ENCODE results near the gene DTNA.

The DTNA gene

GRCh38 chr18:34773961-34774766 lies 64.1 kb downstream of the DTNA start:
- no peak for DNase-seq

- DNase-seq: no peak
Measured at GRCh38 chr18:34775461-34775860, 65.4 kb downstream of the DTNA start.

GRCh38 chr18:34779112-34779511 lies 69.0 kb downstream of the DTNA start:
- DNase-seq: no peak

- DNase-seq: no peak
Measured at GRCh38 chr18:34780856-34781255, 70.8 kb downstream of the DTNA start.

GRCh38 chr18:34783501-34783900 lies 73.4 kb downstream of the DTNA start:
- no peak for DNase-seq

DNA sequence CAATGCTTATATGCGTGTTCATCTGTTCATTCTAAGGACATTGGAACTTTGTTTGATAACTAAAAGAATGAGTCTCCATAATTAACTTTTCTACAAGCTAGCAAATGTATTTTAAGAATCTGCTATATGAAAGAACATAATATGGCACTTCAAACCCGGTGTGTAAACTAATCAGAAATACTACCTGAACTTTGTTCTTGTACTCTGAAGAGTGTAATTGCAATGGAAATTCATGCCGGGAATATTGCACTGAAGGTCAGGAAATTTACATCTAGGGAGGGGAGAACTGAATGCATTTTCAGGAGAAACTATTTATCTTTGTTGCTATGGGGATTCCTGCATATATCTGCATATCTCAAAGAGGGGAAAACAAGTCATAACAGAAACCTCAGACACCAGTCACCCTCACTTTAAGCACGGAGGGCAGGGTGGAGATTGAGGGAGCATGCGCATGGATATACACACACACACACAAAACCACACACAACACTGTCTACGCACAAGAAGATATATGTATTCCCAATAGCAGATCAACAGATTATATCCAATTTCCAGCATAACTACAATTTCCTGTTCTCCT lies 76.2 kb downstream of the DTNA start:
- no peak for DNase-seq

DNA sequence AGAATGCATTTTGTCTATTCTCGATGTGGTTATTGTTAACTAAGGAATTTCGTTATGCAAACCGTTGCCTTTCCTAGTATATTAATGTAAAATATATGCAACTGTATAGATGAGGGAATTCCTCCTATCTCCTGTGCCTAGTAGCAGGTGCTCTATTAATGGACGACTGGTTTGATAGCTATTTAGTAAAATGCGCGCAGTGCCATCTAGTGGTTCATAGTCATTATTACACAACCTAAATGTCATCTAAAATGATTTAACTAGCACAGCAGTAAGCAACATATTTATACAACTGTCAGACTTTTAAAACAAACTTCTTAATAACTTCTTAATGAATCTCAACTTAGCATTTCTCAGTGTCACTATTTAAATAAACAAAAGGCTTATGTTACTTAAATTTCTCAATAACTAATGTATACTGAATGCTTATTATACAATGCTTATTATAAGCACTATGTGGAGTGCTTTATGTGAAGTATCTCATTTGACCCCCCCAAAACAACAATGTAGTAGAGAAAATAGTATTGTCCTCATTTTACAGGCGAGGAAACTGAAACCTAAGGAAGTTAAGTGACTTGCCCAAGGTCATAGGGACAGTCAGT lies 77.9 kb downstream of the DTNA start:
- DNase-seq: no peak

GRCh38 chr18:34789768-34790344 lies 79.8 kb downstream of the DTNA start:
- no peak for DNase-seq

- no peak for DNase-seq
Measured at GRCh38 chr18:34794348-34794747, 84.2 kb downstream of the DTNA start.

DNA sequence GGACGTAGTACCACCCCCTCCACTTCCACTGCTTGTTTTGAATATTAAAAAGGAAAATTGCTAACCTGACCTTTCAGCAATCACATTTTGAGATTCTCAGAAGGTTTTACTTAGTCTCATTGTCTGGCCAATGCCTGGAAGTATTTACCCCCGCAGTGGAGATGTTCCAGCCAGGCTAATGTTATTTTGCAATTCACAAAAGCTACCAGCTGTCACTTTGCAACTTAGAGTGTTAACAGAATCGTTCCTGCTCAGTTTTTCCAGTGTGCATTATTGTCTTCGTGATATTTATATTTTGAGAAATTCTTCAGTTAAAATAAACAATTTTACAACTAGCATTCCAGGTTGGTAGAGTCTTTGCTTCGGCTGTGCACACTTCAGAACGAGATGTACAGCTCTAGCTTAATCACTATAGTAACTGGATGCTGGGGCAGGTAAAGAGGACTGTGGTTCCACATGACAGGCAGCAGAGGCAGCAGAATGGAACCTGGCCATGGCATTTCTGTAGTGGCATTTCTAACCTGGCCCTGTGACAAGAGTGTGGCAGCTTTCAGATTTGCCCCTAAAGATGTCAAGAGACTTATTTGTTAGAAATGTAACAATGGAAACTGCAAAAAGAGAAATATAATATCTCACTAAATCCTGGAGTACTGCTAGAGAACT lies 85.1 kb downstream of the DTNA start:
- no peak for DNase-seq

DNA sequence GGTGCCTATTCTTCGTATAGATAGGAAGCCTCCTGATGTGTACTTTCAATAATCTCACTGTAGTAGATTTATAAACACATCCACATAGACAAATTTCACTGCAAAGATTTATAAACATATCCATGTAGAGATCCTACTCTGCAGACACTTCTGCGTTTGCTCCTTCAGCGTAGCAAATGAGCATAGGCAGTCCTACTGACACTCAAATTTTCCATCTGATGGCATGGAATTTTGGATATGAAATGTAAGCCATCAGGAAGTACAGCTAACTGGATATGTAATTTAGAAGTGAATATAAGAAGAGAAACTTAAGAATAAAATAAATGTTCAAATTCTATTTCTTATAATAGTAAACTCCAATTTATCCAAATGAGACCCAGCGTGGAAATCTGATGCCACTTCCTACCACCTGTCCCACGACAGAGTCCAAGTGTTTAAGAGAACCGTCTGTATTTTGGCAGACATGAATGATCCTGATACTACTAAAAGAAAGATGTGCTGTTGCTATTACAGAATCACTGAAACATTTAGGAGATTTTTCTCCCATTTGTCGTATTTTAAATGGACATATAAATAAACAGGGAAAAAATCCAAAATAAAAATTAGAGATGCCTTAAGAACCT lies 86.0 kb downstream of the DTNA start:
- no peak for DNase-seq

- no peak for DNase-seq
Measured at GRCh38 chr18:34799291-34799690, 89.2 kb downstream of the DTNA start.

DNA sequence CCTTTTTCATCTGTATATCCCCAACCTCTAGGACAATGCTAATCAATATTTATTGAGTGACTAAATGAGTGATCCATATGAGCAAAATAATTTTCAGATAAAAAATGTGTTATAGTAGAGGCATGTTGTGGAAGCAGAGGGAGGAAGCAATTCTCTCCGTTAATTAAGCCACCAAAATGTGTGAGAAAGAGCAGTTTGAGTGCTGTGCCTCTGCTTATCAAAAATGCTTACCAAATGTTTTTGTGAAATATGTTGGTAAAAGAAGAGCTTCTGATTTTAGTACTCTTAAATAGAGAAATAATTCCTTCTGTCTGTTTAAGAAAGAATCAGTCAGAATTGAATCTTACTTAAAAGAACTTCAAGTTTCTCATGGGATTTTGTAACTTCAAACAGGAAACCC lies 90.3 kb downstream of the DTNA start:
- no peak for DNase-seq

DNA sequence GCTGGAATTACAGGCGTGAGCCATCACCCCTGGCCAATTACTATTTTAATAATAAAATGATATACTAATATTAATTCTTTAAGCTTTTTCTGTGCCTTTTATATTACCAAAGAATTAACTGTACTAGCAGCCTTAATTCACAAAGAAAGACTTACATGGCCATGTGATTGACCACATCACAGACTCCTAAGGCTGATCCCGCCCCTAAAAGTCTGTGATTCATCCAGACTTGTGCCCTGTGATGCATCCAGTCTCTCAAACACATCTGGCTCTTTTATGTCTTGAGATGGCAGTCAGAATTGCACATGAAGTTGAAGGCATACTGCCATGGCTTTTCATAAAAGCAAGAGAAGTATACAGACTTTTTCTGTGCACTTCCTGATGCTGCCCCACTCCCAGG lies 91.7 kb downstream of the DTNA start:
- no peak for DNase-seq

- DNase-seq: no peak
Measured at GRCh38 chr18:34802959-34803358, 92.9 kb downstream of the DTNA start.

- DNase-seq: no peak
Measured at GRCh38 chr18:34803877-34804400, 93.8 kb downstream of the DTNA start.

- no peak for DNase-seq
Measured at GRCh38 chr18:34805103-34805877, 95.2 kb downstream of the DTNA start.

DNA sequence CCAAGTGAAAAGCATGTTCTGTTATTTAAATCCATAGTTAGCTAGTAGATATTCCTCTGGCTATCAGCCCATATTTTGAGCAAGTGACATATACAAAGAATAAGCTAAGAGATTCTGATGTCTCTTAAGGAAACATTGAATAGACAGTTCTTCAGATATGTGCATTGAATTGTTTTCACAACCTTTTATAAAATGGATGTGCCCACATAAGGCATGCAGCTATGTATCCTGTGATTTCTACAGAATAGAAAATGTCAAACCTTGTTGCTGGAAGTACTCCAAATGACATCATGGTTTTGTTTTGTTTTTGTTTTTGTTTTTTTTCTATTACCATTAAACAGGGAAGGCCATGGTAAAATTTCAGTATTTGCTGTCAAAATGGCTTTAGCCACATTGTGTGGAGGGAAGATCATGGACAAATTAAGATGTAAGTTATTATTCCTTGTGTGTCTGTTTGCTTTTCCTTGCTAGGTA lies 95.8 kb downstream of the DTNA start:
- no peak for DNase-seq

DNA sequence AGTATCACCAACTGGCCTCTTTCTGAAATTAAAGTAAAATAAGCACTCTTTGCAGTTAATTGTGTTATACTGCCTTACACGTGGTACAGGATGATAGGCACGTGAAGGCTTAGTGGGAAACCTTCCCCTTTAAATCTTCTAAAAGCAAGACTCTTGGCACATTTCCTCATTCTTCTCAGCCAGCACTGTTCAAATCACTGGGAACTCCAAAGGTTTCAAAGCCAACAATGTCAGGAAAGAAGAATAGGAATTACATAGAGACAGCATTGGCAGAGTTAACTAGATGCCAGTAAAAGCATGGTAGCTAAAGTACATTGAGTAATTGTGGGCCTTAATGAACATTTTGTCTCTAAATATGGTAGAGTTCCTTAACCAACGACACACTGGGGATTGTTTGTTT lies 96.4 kb downstream of the DTNA start:
- no peak for DNase-seq

DNA sequence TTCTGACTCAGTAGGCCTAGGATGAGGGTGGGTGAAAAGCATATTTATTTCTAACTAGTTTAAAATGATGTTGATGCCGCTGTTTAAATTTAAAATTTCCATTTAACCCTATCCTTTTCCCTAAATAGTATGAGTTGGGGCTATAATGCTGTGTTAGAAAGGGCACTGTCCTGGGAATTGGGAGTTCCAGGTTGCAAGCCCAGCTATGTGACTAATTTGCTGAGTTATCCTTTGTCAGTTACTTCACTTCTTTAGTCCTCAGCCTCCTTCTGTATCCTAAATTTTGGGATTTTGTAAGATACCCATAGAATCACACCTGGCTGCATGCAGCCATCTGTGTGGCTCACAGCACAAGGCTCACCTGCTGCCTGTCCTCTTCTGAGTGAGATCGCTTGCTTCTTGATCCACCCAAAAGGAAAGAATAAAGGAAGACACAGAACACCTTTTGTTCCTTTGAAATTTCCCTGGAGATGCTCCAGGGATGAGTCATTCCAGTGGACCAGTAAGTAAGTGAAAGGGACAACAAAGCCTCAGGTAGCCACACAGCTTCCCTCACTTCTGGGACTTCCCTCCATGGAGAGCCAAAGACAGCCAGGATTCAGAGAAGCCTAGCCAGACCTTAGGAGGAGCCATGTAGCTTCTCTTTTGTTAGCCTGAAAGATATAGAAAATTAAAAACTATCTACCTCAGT lies 97.2 kb downstream of the DTNA start:
- DNase-seq: no peak

- DNase-seq: no peak
Measured at GRCh38 chr18:34808389-34808788, 98.3 kb downstream of the DTNA start.
